ENCODE measurements around the gene SLC41A2. TPM values are rescaled to one million over a fixed set of nuclear protein-coding genes. Genes with fewer than 3 reads are reported as not detected.

SLC41A2 gene
- polyA plus RNA-seq, 1 experiment, result 3.6 TPM

DNA sequence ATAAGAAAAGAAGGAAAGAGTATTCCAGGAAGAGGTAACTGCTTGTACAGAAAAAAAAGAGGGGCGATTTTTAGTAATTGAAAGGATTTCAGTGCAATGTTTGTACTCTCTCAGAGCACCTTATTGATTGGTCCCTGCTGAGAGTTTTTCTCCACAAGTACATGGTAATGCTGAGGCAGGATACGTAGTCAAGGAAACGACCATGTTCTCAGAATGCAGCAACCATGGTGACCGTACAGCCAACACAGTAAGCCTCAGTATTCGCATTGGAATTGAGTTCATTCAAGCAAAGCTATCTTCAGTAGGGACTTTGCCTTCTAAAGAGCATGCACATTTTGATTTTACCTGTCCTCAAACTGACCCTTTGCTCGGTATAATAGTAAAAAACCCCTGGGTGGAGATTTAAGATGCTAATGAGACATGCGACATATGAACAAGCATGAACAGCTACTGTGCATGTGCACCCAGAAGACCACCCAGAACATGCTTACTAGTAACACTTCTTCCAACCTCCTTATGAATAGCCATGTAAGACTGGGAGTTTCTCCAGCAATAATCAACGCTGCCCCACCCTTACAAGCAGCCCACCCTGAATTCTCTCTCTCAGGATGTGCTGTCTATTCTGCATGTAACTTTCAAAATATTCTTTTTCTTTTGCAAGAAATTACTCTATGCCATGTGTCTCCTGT lies 6.2 kb upstream of the SLC41A2 start:
- TF ChIP-seq, protein P1, sequence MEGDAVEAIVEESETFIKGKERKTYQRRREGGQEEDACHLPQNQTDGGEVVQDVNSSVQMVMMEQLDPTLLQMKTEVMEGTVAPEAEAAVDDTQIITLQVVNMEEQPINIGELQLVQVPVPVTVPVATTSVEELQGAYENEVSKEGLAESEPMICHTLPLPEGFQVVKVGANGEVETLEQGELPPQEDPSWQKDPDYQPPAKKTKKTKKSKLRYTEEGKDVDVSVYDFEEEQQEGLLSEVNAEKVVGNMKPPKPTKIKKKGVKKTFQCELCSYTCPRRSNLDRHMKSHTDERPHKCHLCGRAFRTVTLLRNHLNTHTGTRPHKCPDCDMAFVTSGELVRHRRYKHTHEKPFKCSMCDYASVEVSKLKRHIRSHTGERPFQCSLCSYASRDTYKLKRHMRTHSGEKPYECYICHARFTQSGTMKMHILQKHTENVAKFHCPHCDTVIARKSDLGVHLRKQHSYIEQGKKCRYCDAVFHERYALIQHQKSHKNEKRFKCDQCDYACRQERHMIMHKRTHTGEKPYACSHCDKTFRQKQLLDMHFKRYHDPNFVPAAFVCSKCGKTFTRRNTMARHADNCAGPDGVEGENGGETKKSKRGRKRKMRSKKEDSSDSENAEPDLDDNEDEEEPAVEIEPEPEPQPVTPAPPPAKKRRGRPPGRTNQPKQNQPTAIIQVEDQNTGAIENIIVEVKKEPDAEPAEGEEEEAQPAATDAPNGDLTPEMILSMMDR (IDR thresholded peaks at IDR 0.05; ENCODE audit: low read depth, low read length), result no peak
- H3K27me3 ChIP-seq (ENCODE audit: control insufficient read depth, insufficient read depth, low read length), result peaks cover 18% of the 10 kb centered on the region
- ChIA-PET POLR2A (no interaction called here), CTCF (no interaction called here)
- no peak overlapping the region for H3K4me3 ChIP-seq (ENCODE audit: low read depth, low read length)
- H3K27ac ChIP-seq (ENCODE audit: low read depth, low read length), result no peak overlapping the region
- H3K9me3 ChIP-seq (ENCODE audit: control insufficient read depth, insufficient read depth, low read length), result no peaks in the 10 kb centered on the region
- DNase-seq (ENCODE audit: low read depth, low spot score), result no peak

DNA sequence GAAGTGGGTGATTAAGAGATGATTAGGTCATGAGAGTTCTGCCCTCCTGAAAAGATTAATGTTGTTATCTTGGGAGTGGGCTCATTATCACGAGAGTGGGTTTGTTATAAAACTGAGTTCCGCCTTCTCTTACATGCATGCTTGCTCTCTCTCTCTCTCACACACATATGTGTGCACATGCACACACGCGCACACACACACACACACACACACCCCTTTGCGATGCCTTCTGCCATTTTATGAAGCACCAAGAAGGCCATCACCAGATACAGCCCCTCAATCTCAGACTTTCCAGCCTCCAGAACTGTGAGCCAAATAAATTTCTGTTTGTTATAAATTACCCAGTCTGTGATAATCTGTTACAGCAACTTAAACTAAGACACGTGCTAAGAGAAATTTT lies 5.7 kb upstream of the SLC41A2 start:
- H3K9me3 ChIP-seq (ENCODE audit: control insufficient read depth, insufficient read depth, low read length), result no peaks in the 10 kb centered on the region
- no peak overlapping the region for H3K27ac ChIP-seq (ENCODE audit: low read depth, low read length)
- CTCF ChIA-PET, result no interaction called here
- no peak for DNase-seq (ENCODE audit: low read depth, low spot score)
- TF ChIP-seq, protein P1 (IDR thresholded peaks at IDR 0.05; ENCODE audit: low read depth, low read length), result no peak
- no peak overlapping the region for H3K4me3 ChIP-seq (ENCODE audit: low read depth, low read length)
- POLR2A ChIA-PET, result no interaction called here
- peaks cover 18% of the 10 kb centered on the region for H3K27me3 ChIP-seq (ENCODE audit: control insufficient read depth, insufficient read depth, low read length)

DNA sequence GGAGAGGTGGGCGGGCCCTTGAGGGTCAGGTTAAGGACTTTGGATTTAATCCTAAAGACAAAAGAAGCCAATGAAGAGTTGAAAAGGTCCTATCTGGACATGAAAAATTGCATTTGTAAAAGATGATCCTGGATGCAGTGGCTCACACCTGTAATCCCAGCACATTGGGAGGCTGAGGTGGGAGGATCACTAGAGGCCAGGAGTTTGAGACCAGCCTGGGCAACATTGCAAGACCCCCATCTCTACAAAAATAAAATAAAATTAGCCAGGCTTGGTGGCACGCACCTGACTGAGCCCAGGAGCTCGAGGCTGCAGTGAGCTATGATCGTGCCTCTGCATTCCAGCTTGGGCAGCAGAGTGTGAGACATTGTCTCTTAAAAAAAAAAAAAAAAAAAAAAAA lies 2.4 kb upstream of the SLC41A2 start:
- POLR2A ChIA-PET, result no interaction called here
- Histone ChIP-seq H3K4me3 (ENCODE audit: low read depth, low read length) (no peak overlapping the region), H3K27me3 (ENCODE audit: control insufficient read depth, insufficient read depth, low read length) (peaks cover 18% of the 10 kb centered on the region), H3K27ac (ENCODE audit: low read depth, low read length) (no peak overlapping the region), H3K9me3 (ENCODE audit: control insufficient read depth, insufficient read depth, low read length) (no peaks in the 10 kb centered on the region)
- no peak for DNase-seq (ENCODE audit: low read depth, low spot score)
- CTCF ChIA-PET, result interaction anchor here (1.9 kb wide), 1 partner anchor 579 kb away, joined by 9 read pairs; no protein-coding TSS in a partner anchor
- TF ChIP-seq, protein P1 (IDR thresholded peaks at IDR 0.05; ENCODE audit: low read depth, low read length), result no peak

DNA sequence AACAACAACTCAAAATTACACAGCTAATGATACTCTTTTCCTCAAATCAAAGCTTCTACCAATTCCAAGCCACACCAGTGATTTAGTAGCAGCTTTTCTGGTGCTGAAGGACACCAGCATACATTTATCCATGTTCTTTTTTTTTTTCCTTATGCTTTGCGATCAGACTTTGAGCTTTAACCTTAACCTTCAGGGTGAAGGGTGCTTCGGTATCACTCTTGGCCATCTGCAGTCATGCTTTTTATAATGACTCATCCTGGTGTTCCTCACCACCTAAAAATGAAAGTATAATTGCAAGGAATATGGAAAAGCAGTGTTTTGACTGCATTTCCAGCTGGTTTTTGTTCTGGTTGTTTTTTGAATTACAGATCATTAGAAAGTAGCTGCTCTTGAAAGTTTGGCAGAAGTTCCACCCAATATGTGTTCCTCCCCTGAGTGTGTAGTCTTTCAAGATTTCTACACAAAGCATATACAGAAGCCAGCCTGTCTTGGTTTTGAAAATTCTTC lies 1.3 kb upstream of the SLC41A2 start:
- DNase-seq (ENCODE audit: low read depth, low spot score), result no peak
- H3K27me3 ChIP-seq (ENCODE audit: control insufficient read depth, insufficient read depth, low read length), result peaks cover 8% of the 10 kb centered on the region
- TF ChIP-seq, protein P1 (IDR thresholded peaks at IDR 0.05; ENCODE audit: low read depth, low read length), result no peak
- H3K27ac ChIP-seq (ENCODE audit: low read depth, low read length), result no peak overlapping the region
- ChIA-PET CTCF (interaction anchor here (1.2 to 1.9 kb wide), 2 partner anchors 21 to 577 kb away, joined by 3 to 9 read pairs; no protein-coding TSS in a partner anchor), POLR2A (interaction anchor here (0.5 to 1.3 kb wide), 2 partner anchors 21 to 740 kb away, joined by 3 to 4 read pairs; no protein-coding TSS in a partner anchor)
- H3K9me3 ChIP-seq (ENCODE audit: control insufficient read depth, insufficient read depth, low read length), result no peaks in the 10 kb centered on the region
- no peak overlapping the region for H3K4me3 ChIP-seq (ENCODE audit: low read depth, low read length)

DNA sequence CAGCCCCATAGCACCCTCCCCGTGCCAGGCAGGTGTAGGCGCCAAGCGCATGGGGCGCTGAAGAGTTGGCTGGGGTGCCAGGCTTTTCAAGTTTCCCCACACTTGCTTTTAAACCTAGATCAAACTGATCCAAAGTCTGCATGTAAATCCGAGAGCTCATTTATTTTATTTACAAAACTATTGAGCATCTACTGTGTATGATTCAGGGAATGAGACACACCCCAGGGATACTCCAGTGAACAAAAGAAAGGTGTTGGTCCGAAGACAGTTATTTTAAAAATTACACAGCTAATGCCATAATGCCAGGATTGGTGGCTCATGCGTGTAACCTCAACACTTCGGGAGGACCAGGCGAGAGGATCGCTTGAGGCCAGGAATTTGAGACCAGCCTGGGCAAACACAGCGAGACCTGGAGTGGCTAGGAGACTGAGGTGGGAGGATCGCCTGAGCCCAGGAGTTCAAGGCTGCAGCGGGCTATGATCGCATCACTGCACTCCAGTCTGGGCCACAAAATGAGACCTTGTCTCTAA lies 780 bp upstream of the SLC41A2 start:
- peak overlapping the region; percentile 71 for H3K27ac ChIP-seq (ENCODE audit: low read depth, low read length)
- TF ChIP-seq, protein P1 (IDR thresholded peaks at IDR 0.05; ENCODE audit: low read depth, low read length), result no peak
- CTCF ChIA-PET, result interaction anchor here (1.2 to 1.9 kb wide), 3 partner anchors 22 to 577 kb away, joined by 3 to 9 read pairs (median 7); no protein-coding TSS in a partner anchor
- no peak for DNase-seq (ENCODE audit: low read depth, low spot score)
- peak overlapping the region; percentile 80 for H3K4me3 ChIP-seq (ENCODE audit: low read depth, low read length)
- H3K9me3 ChIP-seq (ENCODE audit: control insufficient read depth, insufficient read depth, low read length), result no peaks in the 10 kb centered on the region
- peaks cover 10% of the 10 kb centered on the region for H3K27me3 ChIP-seq (ENCODE audit: control insufficient read depth, insufficient read depth, low read length)
- POLR2A ChIA-PET, result interaction anchor here (0.5 to 1.3 kb wide), 3 partner anchors 21 to 739 kb away, joined by 3 to 5 read pairs (median 4); no protein-coding TSS in a partner anchor
